NCI-H82 treated with DMSO at 0.1 percent for 48 hours (cell line): ENCODE data around the gene CHCHD5.
A peak's percentile ranks its signal among the peaks of the same experiment; 100 is the strongest.
"Not testable (repeated sequence)": the region's sequence is repeated elsewhere in the genome, so short reads cannot be mapped to it uniquely, and the experiment has no call there.

Experiments used
- DNase-seq: peaks from one replicate; lab custom pipeline; 2025; ENCODE audit not compliant: unreplicated experiment; lab: John Stamatoyannopoulos, UW

The CHCHD5 gene, protein sequence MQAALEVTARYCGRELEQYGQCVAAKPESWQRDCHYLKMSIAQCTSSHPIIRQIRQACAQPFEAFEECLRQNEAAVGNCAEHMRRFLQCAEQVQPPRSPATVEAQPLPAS

GRCh38 chr2:112584134-112584890, at the start of gene CHCHD5:
CHCHD5 (plus strand) TSS chr2:112584609; CDS start chr2:112584648, 39 bp downstream.
- DNase-seq: no peak

DNA sequence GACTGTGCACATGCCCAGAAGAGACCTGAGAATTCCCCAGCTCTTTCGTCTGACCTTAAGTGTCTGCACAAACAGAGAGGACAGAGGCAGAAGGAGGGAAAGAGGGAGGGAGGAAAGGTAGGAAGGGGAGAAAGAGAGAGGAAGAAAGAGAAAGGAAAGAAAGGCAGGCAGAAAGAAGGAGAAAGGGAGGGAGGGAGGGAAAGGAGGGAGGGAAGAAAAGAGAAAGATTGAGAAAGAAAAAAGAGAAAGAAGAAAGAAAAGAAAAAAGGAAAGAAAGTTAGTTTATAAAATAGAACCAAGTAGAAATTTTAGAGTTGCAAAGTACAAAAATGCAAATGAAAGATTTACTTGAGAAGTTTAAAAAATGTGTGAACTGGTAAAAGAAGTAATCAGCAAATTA, 49.6 kb upstream of the CHCHD5 start:
- no peak for DNase-seq

GRCh38 chr2:112536665-112537064, 47.7 kb upstream of the CHCHD5 start:
- not testable (repeated sequence) for DNase-seq

- no peak for DNase-seq
Measured at GRCh38 chr2:112539306-112539705, 45.1 kb upstream of the CHCHD5 start.

DNA sequence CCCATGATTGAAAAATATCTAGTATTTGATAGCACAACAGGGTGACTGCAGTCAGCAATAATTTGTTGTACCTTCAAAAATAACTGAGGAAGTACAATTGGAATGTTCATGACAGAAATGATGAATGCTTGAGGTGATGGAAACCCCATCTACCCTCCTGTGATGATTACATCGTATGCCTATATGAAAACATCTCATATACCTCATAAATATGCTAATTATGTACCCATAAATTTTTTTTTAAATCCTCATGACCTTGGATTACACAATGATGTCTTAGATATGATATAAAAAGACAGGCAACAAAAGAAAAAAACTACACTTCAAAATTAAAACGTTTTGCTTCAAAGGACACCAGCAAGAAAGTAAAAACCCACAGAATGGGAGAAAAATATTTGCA, 43.5 kb upstream of the CHCHD5 start:
- no peak for DNase-seq

DNA sequence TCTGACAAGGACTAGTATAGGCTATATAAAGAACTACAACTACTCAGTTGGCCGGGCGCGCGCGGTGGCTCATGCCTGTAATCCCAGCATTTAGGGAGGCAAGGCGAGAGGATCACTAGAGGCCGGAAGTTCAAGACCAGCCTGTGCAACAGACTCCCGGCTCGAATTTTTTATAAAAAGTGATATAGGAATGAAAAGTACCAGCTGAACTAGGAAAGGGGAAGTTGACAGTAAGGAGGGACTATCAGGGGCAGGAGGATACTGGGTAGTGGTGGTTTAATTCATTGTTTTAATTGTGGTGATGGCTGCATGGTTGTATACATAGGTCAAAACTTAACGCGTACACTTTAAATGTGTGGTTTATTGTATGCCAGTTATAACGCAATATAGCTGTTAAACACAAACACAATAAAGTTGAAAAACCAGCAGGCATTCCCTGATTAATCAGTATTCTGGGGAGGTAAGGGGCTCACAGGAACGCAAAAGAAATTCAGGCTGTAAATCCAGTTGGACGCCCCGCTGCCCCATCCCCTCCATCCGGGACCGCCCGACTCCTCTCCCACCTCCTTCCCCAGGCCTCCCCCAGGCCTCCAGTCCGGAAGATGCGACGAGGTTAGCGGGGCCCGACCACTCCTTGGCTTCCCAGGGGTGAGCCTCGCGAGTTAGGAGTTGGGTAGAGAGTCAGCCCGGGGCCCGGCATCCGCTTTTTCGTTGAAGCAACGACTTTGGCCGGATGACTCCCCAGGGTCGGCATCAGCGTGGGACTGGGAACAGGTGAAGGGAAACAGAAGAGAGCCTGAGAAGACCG, 42.9 kb upstream of the CHCHD5 start:
- peak; percentile 64 for DNase-seq

DNA sequence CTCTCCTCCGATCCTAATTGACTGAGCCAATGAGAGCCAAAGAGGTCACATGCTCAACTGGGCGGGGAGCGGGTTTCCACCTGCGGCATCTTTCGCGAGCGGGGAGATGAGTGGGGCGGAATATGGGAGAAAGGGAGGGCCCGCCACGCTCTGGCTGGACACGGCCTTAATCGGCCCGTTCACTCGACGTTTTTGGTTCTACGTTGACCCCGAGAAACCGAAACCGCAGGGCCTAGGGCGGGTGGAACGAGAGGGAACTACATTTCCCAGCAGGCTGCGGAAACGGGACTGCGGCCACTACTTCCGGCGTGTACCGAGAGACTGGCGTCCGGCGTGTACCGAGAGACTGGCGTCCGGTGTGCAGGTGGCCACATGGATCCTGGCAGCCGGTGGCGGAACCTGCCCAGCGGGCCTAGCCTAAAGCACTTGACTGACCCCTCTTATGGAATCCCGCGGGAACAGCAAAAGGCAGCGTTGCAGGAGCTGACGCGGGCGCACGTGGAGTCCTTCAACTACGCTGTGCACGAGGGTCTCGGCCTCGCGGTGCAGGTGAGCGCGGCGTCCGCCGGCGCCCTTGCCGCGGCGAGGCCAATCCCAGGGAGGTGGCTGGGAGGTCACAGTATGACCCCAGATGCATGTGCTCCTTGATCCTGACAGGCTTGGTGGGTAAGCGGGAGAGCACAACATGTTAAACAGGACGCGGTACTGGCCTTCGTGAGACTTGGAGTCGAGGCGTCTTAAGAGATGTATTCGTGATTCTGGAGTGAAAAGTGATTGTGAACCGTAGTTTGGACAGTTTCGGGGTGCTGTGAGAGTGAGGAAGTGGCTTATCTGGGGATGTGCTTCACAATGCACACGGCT, 42.1 kb upstream of the CHCHD5 start, which contains the start of gene POLR1B:
Gene POLR1B, plus strand, starts transcription at position 343 of the 861 bp plus-strand sequence. Its CDS starts 30 bp downstream, at position 373.
- peak; percentile 74 for DNase-seq

- peak; percentile 6 for DNase-seq
Measured at GRCh38 chr2:112542984-112543661, 41.3 kb upstream of the CHCHD5 start.

DNA sequence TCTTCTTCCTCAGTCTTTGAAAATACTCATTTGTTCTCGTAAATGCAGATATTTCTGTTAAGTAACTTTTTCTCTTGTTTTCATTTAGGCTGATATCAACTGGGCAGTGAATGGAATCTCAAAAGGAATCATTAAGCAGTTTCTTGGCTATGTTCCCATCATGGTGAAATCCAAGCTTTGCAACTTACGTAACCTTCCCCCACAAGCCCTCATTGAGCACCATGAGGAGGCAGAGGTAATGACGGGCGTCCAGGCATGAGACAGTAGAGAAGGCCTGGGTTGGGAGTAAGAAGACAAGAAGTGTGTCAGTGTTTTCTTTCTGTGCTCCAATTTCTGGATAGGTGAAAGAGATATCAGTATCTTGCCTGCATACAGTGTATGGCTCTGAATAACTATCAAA, 37.1 kb upstream of the CHCHD5 start:
- no peak for DNase-seq

- DNase-seq: no peak
Measured at GRCh38 chr2:112548980-112549379, 35.4 kb upstream of the CHCHD5 start.

DNA sequence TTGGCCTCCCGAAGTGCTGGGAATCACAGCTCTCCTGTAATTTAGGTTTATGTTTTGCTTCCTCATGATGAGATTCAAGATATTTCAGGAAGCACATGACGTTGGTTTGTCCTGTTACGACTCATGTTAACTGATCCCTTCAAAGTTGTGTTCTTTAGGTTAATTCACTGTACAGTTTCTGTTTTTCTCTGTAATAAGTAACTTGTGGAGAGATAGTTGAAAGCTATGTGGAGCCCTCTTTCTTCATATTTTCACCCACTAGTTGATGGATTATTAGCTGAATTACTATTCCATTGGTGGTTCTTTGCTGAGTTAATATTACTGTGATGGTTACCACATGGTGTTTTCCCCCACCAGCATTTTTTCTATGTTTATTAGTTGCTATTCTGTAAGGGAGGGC, 18.3 kb upstream of the CHCHD5 start:
- no peak for DNase-seq

DNA sequence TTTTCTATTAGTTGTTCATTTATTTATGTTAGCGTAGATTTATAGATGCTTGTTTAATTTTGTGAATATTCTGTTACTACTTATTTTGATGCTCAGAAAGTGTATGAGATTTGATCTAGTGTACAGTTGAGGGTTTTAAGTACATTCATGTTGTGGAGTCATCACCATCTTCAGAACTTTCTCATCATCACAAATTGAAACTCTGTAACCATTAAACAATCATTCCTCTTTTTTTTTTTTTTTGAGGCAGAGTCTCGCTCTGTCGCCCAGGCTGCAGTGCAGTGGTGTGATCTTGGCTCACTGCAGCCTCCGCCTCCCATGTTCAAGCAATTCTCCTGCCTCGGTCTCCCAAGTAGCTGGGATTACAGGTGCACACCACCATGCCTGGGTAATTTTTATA, 17.9 kb upstream of the CHCHD5 start:
- not testable (repeated sequence) for DNase-seq

DNA sequence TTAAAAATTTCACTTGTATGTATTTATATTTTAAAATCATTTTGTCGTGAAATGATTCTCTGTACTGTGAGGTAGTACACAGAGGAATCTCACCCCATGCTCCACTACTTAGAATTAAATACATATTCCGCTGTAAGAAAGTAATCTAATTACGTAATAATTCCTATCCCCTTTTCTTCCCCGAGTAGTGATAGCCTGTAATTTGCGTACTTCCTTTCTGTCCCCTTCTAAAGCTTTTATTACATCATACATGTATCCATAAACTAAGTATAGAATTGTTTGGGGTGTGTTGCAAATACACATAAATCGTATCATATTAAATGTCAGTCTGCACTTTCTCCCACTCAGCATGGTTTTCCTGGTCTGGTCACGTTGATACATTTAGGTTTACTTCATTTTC, 12.4 kb upstream of the CHCHD5 start:
- no peak for DNase-seq

- no peak for DNase-seq
Measured at GRCh38 chr2:112577756-112578155, 6.7 kb upstream of the CHCHD5 start.

DNA sequence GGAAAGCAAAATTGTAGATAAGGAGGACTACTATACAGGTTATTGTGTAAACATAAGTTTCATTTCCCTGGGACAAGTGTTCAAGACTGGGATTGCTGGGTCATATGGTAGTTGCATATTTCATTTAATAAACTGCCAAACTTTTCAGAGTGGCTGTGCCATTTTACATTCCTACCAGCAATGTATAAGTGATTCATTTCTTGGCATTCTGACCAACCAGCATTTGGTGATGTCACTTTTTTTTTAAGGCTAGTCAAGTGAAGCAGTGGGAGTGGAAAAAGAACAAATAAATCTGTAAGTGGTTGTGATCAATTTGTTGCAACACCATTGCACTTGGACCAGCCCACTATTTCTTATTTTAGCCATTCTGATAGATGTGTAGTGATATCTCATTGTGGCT, 5.2 kb upstream of the CHCHD5 start:
- no peak for DNase-seq

GRCh38 chr2:112580084-112580483, 4.3 kb upstream of the CHCHD5 start:
- no peak for DNase-seq

- peak; percentile 34 for DNase-seq
Measured at GRCh38 chr2:112582314-112582746, 2.1 kb upstream of the CHCHD5 start.

DNA sequence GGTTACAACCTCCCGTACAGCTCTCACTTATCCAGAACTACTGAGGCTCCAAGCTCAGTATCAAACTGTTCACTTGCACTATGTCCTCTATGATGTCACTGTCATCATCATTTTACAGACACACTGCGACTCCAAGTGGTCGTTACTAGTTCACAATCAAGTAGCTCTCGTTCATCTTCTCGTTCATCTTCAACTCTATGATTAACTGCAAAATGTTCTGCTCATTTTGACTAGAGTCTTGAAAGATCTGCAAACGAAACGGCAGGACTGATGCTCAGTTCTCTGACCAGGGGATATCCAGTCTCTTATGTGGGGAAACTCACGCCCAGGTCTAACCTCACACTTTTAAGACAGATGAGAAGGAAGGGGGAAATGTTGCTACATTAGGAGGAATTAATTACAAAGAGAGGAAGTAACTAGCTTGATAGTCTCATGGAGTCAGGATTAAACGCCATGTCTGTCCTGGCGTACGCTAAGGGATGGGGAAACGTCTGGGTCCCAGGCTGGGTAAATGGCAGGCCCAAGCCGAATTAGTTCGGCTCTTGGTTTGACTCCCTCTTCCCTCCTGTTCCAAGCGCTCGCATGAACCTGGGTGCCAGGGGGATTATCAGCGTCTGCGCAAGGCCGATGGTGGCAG, 794 bp upstream of the CHCHD5 start:
- no peak for DNase-seq

GRCh38 chr2:112584891-112585250, 462 bp downstream of the CHCHD5 start:
- no peak for DNase-seq

DNA sequence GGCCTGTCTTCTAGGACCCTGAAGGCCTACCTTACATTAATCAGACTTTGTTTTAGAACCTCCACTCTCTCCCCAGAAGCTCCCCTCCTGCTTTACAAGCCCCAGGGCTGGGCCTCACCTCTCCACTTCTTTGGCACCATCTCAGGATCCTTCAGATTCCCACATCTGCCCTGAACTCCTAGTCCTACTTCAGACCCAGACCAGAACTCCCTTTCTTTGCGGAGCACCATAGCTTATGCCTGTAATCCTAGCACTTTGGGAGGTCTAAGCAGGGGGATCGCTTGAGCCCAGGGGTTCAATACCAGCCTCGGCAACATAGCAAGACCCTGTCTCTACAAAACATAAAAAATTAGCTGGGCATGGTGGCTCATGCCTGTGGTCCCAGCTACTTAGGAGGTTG, 991 bp downstream of the CHCHD5 start:
- DNase-seq: no peak
